Superior temporal gyrus (tissue), 1 donor: ENCODE results near the gene PLEKHB2.
A peak's percentile ranks its signal among the peaks of the same experiment; 100 is the strongest.
"Not testable (repeated sequence)": the region's sequence is repeated elsewhere in the genome, so short reads cannot be mapped to it uniquely, and the experiment has no call there.

Experiments
- DNase-seq: peaks from one replicate; pipeline ENCODE4 v3.0.0-alpha.2; 2016; ENCODE audit errors: extremely low spot score

Gene PLEKHB2

DNA sequence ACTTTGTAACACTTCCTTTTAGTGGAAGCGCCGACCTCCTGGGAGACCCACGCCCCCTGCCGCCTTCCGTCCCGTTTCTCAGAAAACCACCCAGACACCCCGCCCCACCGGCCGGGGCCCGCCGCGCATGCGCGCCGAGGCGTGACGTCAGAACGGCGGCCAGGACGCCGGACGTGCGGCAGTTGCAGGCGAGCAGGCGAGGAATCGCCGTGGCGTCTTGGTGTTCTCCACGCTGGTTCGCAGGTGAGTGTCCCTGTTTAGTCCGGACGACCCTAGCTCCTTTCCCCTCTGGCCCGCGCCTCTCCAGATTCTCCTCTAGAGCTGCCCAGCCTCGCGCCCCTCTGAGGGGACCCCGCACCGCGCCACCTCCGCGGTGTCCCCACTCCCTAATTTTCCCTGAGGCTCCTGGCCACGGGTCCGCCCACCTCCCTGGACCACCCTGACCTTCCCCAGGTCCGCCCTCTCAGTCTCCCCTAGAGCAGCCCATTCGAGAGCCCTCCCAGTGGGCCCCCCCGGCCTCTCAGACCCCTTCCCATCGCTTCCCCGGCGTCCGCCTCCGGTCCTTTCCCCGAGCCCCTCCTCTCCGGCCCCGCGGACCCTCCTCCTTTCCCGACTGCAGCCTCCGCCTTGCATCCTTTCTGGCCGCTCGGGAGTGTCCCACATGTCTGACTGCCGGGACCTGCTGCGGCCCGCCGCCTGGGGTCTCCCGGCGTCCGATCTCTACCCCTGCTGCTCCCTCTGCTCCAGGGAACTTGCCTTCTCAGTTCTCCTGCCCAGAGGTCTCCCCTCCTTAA, at the start of gene PLEKHB2:
PLEKHB2 (plus strand) TSS at position 181 of the 794 bp plus-strand sequence. CDS start 15,606 bp downstream, outside the sequence.
- DNase-seq: peak; percentile 92

GRCh38 chr2:131056204-131056931, 48.8 kb upstream of the PLEKHB2 start:
- peak; percentile 72 for DNase-seq

DNA sequence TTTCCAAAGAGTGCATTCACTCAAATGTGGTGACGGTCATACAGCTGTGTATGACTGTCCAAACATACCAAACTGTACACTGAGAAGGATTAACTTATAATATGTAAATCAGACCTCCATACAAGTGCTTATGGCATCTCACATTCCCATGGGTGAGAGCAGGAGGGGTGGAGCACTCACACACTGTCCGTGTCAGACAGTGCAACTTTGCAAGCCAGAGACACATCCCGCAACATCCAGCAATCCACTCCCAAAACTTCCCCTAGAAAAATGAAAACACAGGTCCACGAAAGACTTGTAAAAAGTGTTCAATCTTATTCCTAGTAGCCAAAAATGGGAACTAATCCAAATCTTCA, 48.2 kb upstream of the PLEKHB2 start:
- no peak for DNase-seq

- no peak for DNase-seq
These were observed 46.8 kb upstream of the PLEKHB2 start for GRCh38 chr2:131058214-131058843.

DNA sequence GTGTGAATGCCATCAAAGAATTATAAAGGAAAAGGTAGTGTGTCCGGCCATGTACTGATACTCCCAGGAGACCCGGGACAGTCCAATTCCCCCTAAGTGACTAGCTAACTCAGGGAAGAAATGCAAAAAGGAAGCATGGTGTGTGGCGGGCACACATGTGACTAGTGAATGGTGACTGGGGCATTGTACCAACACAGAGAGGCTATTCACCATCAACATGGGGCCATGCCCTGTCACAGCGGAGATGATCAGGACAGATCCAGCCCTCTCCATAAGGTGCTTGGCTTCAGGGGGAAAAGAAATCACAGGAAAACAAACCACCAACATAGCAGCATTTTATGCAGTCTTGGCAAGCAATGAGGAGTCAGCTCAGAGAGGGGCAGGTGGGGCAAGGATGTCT, 46.2 kb upstream of the PLEKHB2 start:
- peak; percentile 95 for DNase-seq

DNA sequence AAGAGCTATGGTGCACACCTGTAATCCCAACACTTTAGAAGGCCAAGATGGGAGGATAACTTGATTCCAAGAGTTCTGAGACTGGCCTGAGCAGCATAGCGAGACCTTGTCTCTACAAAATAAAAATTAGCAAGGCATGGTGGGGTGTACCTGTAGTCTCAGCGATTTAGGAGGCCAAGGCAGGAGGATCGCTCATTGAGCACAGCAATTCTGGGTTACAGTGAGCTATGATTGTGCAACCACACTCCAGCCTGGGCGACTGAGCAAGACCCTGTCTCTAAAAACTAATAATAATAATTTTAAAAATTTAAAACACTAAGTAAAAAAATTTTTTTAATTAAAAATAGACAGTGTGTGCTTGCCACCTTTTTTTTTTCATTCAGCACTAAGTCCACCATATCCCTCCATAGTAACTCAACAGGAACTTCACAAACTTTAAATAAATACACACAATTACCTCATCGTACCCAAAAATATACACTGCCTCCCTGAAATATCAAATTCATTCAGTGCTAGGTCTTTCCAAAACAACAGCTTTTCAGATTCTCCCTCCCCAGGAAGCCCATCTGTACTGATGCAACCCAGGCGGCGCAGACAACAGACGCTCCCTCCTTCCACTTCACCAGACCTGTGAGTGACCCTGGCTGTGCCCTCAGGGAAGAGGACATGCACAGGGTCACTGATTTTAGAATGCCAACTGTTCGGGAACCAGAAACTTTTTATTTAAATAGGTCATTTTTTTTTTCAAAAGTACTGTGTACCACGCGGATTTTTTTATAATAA, 41.4 kb upstream of the PLEKHB2 start:
- no peak for DNase-seq

GRCh38 chr2:131064589-131065512, 40.3 kb upstream of the PLEKHB2 start:
- no peak for DNase-seq

- DNase-seq: no peak
These were observed 37.5 kb upstream of the PLEKHB2 start for GRCh38 chr2:131067465-131068125.

DNA sequence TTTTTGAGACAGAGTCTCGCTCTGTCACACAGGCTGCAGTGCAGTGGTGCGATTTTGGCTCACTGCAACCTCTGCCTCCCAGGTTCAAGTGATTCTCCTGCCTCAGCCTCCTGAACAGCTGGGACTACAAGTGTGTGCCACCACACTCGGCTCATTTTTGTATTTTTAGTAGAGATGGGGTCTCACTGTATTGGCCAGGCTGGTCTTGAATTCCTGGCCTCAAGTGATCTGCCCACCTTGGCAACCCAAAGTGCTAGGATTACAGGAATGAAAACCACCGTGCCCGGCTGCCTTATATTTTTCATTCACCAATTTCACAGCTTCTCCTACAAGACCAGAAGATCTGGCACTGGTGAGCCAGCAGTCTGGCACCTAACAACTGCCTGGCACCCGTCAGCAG, 37.0 kb upstream of the PLEKHB2 start:
- DNase-seq: not testable (repeated sequence)

GRCh38 chr2:131075578-131075977, 29.6 kb upstream of the PLEKHB2 start:
- DNase-seq: not testable (repeated sequence)

DNA sequence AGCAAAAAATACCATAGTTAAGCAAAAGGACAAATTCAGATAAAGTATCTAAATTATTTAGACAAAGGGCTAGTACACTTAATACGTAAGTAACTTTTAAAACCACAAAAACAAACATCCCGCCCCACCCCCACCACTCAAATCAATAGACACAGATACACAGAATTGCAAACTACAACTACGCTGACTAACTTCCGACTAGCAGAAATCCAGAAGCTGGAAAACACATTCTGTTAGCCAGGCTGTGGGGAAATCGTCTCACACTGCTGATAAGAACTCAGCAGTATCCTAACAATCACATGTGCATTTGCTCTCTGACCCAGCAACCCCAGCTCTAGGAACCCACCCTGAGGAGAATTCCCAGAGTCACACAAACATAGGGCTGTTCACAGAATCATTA, 28.4 kb upstream of the PLEKHB2 start:
- no peak for DNase-seq

- no peak for DNase-seq
These were observed 27.8 kb upstream of the PLEKHB2 start for GRCh38 chr2:131077182-131077846.

DNA sequence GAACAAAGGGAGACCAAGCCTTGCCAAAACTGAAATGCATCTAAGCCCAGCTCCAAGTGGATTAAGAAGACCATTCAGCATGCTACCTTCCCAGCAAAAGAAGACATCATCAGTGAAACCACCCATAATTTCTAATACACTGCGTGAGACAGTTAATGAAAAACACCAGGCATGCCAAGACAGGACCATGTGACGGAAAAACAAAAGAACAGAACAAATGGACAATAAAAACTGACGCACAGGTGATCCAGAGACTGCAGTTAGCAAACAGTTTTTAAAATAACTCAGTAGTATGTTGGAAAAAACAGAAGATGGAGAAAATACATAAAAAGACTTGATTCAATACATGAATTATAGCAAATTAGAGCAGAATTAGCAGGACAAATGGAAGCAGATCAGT, 27.2 kb upstream of the PLEKHB2 start:
- DNase-seq: no peak

- DNase-seq: not testable (repeated sequence)
These were observed 25.2 kb upstream of the PLEKHB2 start for GRCh38 chr2:131079931-131080330.

DNA sequence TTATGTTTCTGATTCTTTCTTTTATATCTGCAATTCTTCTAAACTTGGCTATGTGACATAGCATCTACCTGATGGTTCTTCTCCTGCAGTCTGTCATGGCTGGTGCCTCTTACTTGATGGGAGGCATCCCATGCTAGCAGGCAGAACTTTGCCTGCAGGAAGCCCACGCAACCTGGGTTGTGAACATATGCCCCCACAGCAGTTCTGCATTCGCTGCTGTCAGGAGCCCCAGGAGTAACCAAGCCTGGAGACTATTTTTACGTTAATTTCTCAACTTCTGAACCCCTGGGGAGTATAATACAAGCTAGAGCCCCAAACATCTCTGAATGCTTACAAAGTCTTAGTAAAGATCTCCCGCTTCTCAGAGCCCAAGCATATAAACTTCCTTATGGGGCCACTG, 23.9 kb upstream of the PLEKHB2 start:
- no peak for DNase-seq

DNA sequence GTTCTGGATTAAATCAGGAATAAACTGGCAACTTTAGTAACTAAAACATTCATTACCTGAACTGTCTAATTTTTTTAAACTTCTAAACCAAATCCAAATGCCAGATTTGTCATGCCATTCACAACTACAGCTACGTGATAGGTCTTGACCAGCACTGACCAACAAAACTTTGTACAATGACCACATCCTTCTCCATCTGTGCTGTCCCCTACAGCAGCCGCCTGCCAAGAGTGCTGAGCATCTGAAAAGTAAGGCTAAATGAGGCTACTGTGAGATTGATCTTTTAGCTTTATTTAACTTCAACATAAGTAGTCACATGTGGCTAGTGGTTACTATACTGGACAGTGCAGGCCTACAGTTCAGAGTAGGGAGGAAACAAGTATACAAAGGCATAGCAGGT, 19.5 kb upstream of the PLEKHB2 start:
- DNase-seq: no peak

- DNase-seq: no peak
These were observed 12.6 kb upstream of the PLEKHB2 start for GRCh38 chr2:131092458-131093005.

GRCh38 chr2:131093006-131093695, 12.0 kb upstream of the PLEKHB2 start, which contains the start of gene FAM168B:
FAM168B (minus strand) TSS chr2:131093460; CDS start chr2:131082646, 10,814 bp downstream.
- peak; percentile 85 for DNase-seq
